Fibroblast of pulmonary artery (primary cell): ENCODE data around the gene REM2.

ENCODE experiments used
- DNase-seq: peaks from one replicate; pipeline ENCODE4 v3.0.0-alpha.2; 2010; ENCODE audit warnings: low read depth
- H3K4me3 ChIP-seq: replicated peaks from 2 replicates; pipeline ENCODE4 v1.5.1; 2011; ENCODE audit warnings: low read depth, mild to moderate bottlenecking, control low read depth, low read length, moderate library complexity
- TF ChIP-seq, protein P1 (sequence below): IDR thresholded peaks from 2 replicates; pipeline ENCODE4 v1.5.1; 2011; ENCODE audit warnings: mild to moderate bottlenecking, control low read depth, low read length, inconsistent platforms; ENCODE audit errors: missing control alignments

The REM2 gene

DNA sequence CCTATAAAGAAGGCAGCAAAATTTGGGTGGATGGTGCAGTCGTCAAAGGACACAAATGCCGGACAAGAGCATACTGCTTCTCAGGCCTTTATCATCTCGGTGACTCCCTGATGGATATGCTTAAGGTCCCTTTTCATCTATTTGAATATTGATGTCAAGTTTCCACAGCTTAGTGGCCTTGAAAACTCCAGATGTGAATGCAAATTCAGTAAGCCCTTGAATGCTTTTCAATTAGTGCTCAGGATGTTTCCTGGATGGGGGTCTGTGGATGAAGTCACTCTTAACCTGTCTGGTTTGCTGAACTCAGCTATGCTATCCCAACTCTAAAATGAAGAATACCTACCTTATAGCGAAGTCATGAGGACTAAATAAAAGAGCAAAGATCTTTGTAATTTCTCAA is 10.7 kb downstream of the REM2 start:
- TF ChIP-seq, protein P1, sequence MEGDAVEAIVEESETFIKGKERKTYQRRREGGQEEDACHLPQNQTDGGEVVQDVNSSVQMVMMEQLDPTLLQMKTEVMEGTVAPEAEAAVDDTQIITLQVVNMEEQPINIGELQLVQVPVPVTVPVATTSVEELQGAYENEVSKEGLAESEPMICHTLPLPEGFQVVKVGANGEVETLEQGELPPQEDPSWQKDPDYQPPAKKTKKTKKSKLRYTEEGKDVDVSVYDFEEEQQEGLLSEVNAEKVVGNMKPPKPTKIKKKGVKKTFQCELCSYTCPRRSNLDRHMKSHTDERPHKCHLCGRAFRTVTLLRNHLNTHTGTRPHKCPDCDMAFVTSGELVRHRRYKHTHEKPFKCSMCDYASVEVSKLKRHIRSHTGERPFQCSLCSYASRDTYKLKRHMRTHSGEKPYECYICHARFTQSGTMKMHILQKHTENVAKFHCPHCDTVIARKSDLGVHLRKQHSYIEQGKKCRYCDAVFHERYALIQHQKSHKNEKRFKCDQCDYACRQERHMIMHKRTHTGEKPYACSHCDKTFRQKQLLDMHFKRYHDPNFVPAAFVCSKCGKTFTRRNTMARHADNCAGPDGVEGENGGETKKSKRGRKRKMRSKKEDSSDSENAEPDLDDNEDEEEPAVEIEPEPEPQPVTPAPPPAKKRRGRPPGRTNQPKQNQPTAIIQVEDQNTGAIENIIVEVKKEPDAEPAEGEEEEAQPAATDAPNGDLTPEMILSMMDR: no peak
- DNase-seq: no peak
- no peak overlapping the region for H3K4me3 ChIP-seq

DNA sequence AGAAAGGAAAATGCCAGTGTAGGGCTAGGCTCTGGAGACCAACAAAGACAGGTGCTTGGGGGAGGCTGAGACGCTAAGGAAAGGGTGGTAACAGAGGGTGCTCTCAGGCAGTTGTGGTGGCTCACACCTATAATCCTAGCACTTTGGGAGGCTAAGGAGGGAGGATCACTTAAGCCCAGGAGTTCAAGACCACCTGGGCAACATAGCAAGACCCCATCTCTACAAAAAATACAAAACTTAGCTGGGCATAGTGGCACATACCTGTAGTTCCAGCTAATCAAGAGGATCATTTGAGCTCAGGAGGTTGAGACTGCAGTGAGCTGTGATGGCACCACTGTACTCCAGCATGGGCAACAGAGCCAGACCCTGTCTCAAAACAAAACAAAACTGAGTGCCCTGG is 12.4 kb downstream of the REM2 start:
- no peak overlapping the region for H3K4me3 ChIP-seq
- DNase-seq: no peak
- TF ChIP-seq, protein P1: no peak

DNA sequence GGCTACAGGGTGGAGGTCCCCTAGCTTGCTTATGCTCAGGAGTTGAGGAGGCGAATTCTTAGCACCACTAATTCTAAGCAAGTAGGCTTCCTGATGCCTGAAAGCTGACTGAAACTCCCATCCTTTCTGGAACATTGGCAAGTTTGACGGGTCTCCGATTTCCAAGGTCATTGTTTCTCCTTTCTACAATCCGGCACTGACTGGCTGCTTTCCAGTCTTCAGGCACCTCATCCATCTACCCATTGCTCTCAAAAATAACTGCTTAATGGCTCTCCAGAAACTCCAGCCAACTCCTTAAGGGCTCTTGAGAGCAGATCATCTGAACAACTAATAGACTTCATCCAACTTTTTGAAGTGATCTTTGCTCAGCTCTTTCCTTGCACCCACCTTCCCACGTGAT is 13.3 kb downstream of the REM2 start:
- TF ChIP-seq, protein P1: no peak
- no peak overlapping the region for H3K4me3 ChIP-seq
- no peak for DNase-seq

DNA sequence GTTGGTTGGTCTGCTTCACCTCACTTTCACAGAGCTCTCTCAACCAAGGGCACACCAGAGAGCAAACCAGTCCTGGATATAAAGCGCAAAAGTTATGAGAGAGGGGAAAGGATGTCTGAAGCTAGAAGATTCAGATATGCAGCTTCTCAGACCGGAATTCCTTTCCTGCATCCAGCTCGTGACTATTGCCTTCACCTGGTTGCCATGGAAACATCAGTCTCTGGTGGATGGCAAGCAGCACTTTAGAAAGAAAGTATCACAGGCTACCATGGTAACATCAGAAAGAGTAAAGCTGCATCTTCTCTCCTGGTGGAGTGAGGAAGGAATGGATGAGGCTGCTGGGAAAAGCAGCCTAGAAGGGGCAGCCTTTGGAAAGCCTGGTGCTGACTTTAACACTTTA is 13.7 kb downstream of the REM2 start:
- no peak overlapping the region for H3K4me3 ChIP-seq
- TF ChIP-seq, protein P1: no peak
- DNase-seq: no peak

DNA sequence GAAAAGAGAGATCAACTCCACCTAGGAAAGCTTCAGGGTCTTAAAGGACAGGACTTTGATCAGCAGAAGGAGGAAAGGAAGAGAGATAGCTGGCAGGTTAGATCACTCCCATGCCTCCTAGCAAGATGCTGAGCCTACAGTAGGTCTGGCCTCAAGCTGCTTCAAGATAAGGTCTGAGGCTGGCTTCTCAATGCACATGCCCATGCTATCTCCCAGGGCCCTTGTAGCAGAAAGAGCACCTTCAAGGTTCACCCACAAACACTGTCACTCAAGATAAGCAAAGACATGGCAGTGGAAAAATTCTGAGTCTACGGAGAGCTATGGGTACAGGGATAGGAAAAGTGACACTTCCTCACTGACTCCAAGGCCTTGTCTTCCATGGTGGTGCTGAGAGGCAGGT is 14.3 kb downstream of the REM2 start:
- no peak for DNase-seq
- TF ChIP-seq, protein P1: no peak

DNA sequence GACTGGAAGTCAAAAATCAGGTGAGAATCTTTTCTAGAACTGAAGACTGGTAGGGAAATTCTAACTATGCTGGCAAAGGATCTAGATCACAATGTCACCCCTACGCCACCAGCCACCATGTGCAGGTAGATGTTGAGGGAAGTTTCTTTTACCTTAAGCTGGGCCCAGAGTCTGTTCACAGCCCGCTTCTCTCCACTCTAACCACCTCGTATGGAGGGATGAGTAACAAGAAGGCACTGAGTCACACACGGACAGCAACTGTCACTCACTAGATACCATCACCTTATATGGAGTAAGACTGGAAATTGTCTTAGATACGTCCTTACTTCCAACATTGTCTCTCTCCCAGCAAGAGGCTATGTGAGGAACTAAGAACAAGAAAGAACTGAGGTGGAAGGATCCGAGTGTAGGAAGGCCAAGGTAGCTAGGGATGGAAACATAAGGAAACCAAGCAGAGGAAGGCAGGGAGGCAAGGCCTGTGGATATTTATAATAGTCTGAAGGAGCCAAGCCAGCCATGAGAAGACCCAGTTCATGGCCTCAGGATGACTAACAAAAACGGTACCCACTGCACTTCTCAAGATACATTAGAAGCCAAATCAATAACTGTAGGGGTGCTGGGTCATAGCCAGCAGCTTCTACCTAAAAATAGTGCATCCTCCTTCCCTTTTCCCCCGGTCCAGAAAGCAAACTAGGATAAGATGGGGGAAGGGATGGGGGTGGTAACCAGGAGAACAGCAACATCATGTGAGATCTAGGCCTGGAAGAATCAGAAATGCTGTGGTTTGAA is 15.5 kb downstream of the REM2 start:
- no peak overlapping the region for H3K4me3 ChIP-seq
- TF ChIP-seq, protein P1: no peak
- DNase-seq: peak; percentile 55

More for the DNA sequence above, 14.3 kb downstream of the REM2 start:
- no peak overlapping the region for H3K4me3 ChIP-seq
